HG02938 (cell line): ENCODE measurements around the gene TH.
"Not testable (repeated sequence)": the region's sequence is repeated elsewhere in the genome, so short reads cannot be mapped to it uniquely, and the experiment has no call there.

Experiments used
- ATAC-seq: cut with Tn5 transposase; IDR thresholded peaks from one replicate; pipeline ENCODE4 v1.9.1; 2021; ENCODE audit warnings: mild to moderate bottlenecking, moderate library complexity; ENCODE audit not compliant: unreplicated experiment

Gene TH

GRCh38 chr11:2196970-2197770 lies 25.6 kb upstream of the TH start:
- no peak for ATAC-seq

GRCh38 chr11:2195756-2196088 lies 24.1 kb upstream of the TH start:
- no peak for ATAC-seq

- ATAC-seq: no peak
Observed at GRCh38 chr11:2194877-2195755, 23.5 kb upstream of the TH start.

GRCh38 chr11:2193888-2194595 lies 22.4 kb upstream of the TH start:
- ATAC-seq: not testable (repeated sequence)

- ATAC-seq: no peak
Observed at GRCh38 chr11:2193099-2193887, 21.7 kb upstream of the TH start.

GRCh38 chr11:2192435-2192834 lies 20.8 kb upstream of the TH start:
- no peak for ATAC-seq

- ATAC-seq: no peak
Observed at GRCh38 chr11:2191883-2192282, 20.3 kb upstream of the TH start.

- ATAC-seq: no peak
Observed at GRCh38 chr11:2190657-2191471, 19.2 kb upstream of the TH start.

- ATAC-seq: no peak
Observed at GRCh38 chr11:2189938-2190656, 18.5 kb upstream of the TH start.

GRCh38 chr11:2188745-2189144 lies 17.1 kb upstream of the TH start:
- ATAC-seq: no peak

- ATAC-seq: no peak
Observed at GRCh38 chr11:2187280-2187707, 15.7 kb upstream of the TH start.

GRCh38 chr11:2186669-2187279 lies 15.2 kb upstream of the TH start:
- ATAC-seq: no peak

GRCh38 chr11:2185324-2186085 lies 13.9 kb upstream of the TH start:
- no peak for ATAC-seq

GRCh38 chr11:2182692-2183474 lies 11.3 kb upstream of the TH start:
- no peak for ATAC-seq

GRCh38 chr11:2182075-2182474 lies 10.5 kb upstream of the TH start:
- no peak for ATAC-seq

GRCh38 chr11:2180789-2181370 lies 9.3 kb upstream of the TH start:
- no peak for ATAC-seq

- ATAC-seq: no peak
Observed at GRCh38 chr11:2180347-2180746, 8.7 kb upstream of the TH start.
